ENCODE data around the gene KCTD11.
"Not testable (repeated sequence)": the region's sequence is repeated elsewhere in the genome, so short reads cannot be mapped to it uniquely, and the experiment has no call there.

KCTD11 gene

GRCh38 chr17:7323731-7324437 is 28.1 kb upstream of the KCTD11 start:
- peak; percentile 34 for DNase-seq

- DNase-seq = no peak
Measured at GRCh38 chr17:7324438-7324779, 27.6 kb upstream of the KCTD11 start.

DNA sequence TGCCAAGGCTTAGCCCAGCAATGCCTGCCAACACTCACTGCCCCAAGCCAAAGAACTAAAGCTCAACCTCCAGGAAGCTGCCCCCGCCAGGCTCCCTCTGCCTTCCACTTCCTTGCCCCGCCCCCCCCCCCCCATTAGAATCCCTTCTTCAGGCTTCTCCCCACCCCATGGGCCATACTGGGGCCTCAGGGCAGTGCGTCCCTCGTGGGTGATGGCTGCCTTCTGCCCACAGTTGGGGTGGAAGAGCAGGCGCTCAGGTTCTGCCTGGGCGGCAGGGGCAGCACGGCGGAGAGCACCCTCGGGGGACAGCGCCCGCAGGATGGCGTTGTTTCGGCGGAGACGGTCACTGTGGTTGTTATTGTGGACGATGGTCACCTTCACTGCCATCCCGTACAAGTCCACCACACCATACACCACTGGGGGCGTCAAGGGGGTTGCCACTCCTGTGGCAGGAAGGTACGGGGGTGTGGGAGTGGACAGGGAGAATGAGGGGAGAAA is 26.9 kb upstream of the KCTD11 start:
- no peak for DNase-seq

GRCh38 chr17:7326186-7326585 is 25.8 kb upstream of the KCTD11 start:
- no peak for DNase-seq

GRCh38 chr17:7327056-7327455 is 24.9 kb upstream of the KCTD11 start:
- DNase-seq = no peak

GRCh38 chr17:7327501-7327900 is 24.5 kb upstream of the KCTD11 start:
- no peak for DNase-seq

- no peak for DNase-seq
Measured at GRCh38 chr17:7328009-7328408, 24.0 kb upstream of the KCTD11 start.

DNA sequence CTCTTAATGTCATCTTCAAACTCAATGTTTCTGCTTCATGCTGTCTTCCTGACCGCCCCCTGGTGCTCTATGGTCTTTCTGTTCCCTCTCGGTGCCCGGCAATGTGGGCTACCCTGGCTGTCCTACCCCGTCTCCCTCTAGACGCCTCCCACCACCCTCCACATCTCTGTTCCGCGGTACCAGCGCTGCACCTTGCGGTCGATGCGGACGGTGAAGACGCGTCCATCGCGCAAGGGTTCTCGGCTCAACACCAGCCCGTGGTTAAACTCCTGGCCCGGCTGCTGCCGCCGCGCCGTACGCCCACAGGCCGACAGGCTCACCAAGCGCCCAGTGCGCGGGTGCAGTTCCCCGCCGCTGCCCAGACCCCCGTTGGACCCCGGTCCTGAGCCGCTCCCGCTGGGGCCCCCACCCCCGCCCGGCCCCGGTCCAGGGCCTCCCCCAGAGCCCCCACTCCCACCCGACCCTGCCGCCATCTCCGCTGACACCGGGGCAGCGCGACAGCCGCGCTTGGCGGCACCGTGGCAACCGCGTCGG is 23.1 kb upstream of the KCTD11 start, which contains the start of gene NEURL4:
TSS of gene NEURL4 (minus strand) at position 496 of the 534 bp plus-strand sequence. CDS start at position 473, 23 bp downstream.
- peak; percentile 21 for DNase-seq

DNA sequence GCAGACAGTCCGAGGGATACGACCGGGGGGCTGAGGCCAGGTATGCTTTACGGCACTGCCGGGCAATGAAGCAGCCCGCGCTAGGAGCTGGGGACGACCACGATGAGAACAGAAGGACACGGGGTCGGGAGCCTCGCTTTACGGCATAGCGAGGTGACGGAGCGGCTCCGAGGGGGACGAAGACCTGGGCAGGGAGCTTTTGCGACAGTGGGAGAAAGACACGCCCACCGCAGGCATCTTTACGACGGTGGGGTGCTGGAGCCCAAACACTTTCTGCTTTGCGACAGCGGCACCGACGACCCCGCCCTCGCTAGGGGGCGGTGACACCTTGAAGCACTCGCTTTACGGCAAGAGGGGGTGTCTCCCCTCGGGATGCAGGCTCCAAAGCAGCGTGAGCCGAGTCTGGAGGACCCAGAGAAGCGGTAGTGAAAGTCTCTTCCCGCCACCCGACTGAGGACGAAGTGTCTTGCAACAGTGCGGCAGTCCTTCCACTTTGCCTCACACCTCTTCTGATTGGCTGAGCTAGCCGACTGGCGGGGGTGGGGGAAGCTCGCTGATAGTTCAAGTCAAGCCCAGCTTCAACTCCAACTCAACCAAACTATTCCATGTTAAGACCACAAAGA is 22.5 kb upstream of the KCTD11 start:
- DNase-seq = peak; percentile 100

GRCh38 chr17:7329997-7330637 is 21.8 kb upstream of the KCTD11 start:
- DNase-seq = peak; percentile 80

- no peak for DNase-seq
Measured at GRCh38 chr17:7330638-7331015, 21.3 kb upstream of the KCTD11 start.

DNA sequence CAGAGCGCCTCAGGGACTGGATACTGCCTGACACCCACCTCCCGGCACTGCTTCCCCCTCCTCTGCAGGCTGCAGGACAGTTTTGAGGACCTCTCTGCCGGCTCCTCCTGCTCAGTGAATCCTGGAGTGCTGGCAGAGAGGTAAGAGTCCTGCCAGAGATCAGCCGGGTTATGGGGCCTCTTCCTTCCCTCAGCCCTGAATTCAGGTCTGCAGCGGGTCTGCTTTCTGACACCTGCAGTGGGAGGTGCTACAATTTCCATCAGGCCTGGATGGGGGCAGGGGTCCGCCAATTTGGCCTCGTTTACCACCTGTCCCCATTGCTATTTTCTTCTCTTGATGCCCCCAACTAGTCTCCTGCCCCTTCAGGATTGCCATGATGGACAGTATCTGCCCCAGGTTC is 19.9 kb upstream of the KCTD11 start:
- DNase-seq = no peak

GRCh38 chr17:7332600-7333069 is 19.3 kb upstream of the KCTD11 start:
- not testable (repeated sequence) for DNase-seq

DNA sequence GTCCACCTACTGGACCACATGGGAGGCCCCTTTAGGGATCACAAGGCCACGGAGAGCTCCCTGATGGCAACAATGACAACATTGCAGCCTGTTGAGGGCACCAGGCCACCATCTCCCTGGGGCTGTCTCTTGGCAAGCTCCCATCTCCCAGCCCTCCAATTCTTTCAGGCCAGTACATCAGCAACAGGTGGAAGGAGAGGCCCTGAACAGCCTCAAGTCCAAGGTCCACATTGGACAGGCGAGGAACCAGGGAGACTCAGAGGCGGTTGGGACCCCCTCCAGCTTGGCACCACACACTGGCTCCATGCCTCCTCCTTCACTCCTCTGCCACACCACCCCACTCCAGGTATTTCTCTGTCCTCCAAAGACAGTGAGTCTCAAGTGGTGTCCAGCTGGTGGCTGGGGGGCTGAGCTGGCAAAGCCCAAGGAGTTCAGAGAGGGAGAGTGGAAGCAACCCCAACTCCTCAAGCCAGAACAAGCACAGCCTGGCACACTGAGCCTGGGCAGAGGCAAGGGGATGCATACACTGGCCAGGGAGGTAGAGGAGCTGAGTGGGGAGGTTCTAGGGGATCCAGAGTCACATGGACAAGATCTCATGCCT is 16.9 kb upstream of the KCTD11 start:
- no peak for DNase-seq

- not testable (repeated sequence) for DNase-seq
Measured at GRCh38 chr17:7335765-7336164, 16.2 kb upstream of the KCTD11 start.

GRCh38 chr17:7336240-7337175 is 15.5 kb upstream of the KCTD11 start, which contains the start of gene ACAP1:
TSS of gene ACAP1 (plus strand) at chr17:7336529. CDS start at chr17:7336735, 206 bp downstream.
- peak; percentile 22 for DNase-seq

GRCh38 chr17:7337600-7337999 is 14.4 kb upstream of the KCTD11 start:
- DNase-seq = not testable (repeated sequence)

DNA sequence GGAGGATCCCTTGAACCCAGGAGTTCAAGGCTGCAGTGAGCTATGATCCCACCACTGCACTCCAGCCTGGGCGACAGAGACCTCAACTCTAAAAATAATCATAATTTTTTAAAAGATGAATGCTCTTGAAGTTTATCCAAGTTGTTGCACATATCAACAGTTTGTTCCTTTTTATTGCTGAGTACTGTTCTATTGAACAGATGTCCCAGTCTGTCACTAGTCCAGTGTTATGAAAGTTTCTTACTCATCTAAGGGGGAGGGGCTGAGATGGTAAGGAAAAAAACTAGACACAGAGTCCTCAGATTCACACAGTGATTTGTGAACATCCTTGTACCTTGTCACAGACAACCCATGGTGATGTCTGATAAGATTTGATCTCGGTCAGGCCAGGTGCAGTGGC is 11.8 kb upstream of the KCTD11 start:
- DNase-seq = peak; percentile 62

DNA sequence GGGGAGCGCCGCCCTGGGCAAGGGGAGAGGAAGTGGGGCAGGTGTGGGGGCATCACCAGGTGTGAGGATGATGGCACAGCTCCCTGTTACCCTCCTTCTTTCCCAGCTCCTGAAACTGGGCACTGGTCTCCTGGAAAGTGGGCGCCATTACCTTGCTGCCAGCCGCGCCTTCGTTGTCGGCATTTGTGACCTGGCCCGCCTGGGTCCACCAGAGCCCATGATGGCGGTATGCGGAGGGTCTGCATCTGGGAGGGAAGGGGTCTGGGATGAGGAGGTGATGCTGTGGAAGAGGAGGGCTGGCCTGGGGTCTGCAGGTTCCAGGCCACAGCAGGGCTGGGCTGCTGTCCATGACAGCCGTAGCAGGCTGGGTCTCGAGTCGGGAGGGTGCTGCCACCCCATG is 10.1 kb upstream of the KCTD11 start:
- DNase-seq = no peak

- DNase-seq = no peak
Measured at GRCh38 chr17:7343250-7343649, 8.7 kb upstream of the KCTD11 start.

DNA sequence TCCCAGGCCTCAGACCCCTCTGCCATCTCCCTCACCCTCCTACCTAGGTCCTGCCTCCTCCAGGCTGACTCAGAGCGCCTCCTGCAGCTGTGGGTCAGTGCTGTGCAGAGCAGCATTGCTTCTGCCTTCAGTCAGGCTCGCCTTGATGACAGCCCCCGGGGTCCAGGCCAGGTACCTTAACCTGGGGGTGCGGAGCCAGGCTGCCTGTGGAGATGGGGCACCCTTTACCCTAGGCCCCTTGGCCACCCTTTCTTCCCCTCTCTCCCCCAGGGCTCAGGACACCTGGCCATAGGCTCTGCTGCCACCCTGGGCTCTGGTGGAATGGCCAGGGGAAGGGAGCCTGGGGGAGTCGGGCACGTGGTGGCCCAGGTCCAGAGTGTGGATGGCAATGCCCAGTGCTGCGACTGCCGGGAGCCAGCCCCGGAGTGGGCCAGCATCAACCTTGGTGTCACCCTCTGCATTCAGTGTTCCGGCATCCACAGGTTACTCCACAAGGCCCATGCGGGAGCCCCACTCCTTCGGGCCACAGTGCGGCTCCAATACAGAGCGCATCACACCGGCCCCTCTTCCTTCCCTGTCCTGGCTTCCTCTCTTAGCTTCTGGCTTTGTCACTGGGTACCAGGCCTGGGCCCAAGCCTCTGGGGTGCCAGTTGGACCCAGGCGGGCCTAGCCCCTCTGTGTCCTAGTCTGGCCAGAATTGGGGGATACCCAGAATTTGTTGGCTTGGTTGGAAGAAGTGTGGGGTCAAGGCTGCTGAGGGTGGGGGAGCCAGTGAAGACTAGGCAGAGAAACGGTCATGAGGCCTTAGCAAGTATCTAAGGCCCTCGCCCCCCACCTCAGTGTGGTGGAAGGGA is 5.0 kb upstream of the KCTD11 start:
- no peak for DNase-seq
